Activated CD4-positive, alpha-beta T cell treated with anti-CD3 and anti-CD28 coated beads, Interleukin-2, amount 10 ng/mL, durations not matched to agents 24 days and 14 days (primary cell): Measurements from ENCODE around the gene GON7. TPM values are rescaled to one million over a fixed set of nuclear protein-coding genes. Genes with fewer than 3 reads are reported as not detected.
"Not testable (repeated sequence)": the region's sequence is repeated elsewhere in the genome, so short reads cannot be mapped to it uniquely, and the experiment has no call there.

Source experiments
- DNase-seq: peaks from one replicate; pipeline ENCODE4 v3.0.0; 2022
- H3K27ac Mint-ChIP-seq: one replicate; pipeline ENCODE4 v1.8.0; 2022; ENCODE audit warnings: mild to moderate bottlenecking, mixed read lengths
- H3K27me3 Mint-ChIP-seq: one replicate; pipeline ENCODE4 v1.8.0; 2022; ENCODE audit warnings: mixed read lengths
- H3K36me3 Mint-ChIP-seq: one replicate; pipeline ENCODE4 v1.8.0; 2022; ENCODE audit warnings: low read depth, mild to moderate bottlenecking, mixed read lengths
- H3K4me1 Mint-ChIP-seq: one replicate; pipeline ENCODE4 v1.8.0; 2021; ENCODE audit warnings: mixed read lengths
- H3K4me3 Mint-ChIP-seq: one replicate; pipeline ENCODE4 v1.8.0; 2022; ENCODE audit warnings: mild to moderate bottlenecking, moderate library complexity, mixed read lengths
- H3K9me3 Mint-ChIP-seq: one replicate; pipeline ENCODE4 v1.8.0; 2021; ENCODE audit warnings: mixed read lengths
- intact Hi-C: fragments of 100-400 bp; cut with micrococcal nuclease; formaldehyde crosslinking; loops from one replicate; pipeline ENCODE4 v1.15.1; 2023
- total RNA-seq: library from RNA; stranded (reverse); gene quantifications from 2 replicates; pipeline ENCODE4 v1.2.3, GENCODE V29; 2022

The GON7 gene, protein sequence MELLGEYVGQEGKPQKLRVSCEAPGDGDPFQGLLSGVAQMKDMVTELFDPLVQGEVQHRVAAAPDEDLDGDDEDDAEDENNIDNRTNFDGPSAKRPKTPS
- total RNA-seq, result 16.3 and 17.0 TPM in 2 replicates

DNA sequence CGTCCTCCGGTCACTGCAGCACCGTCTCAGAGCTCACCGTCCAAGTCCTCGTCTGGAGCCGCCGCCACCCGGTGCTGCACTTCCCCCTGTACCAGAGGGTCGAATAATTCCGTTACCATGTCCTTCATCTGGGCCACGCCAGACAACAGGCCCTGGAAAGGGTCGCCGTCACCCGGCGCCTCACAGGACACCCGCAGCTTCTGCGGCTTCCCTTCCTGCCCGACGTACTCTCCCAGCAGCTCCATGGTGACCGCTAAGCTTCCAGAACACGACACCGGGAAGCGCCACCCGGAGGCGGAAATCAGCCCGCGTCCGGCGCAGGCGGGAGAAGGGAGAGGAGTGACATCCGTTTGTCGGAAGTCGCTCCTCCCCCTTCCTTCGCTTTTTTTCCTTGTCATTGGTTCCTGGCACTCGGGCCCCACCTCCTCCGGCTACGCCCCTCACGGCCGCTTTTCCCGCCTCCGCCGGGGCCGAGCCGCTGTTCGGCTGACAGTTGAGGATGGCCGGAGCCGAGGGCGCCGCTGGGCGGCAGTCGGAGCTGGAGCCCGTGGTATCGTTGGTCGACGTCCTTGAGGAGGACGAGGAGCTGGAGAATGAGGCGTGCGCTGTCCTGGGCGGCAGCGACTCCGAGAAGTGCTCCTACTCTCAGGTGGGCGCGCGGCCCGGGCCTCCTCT is at the start of gene GON7, which contains the start of gene UBR7:
TSS of gene GON7 (minus strand) at position 273 of the 675 bp plus-strand sequence. CDS start at position 245, 28 bp downstream.
TSS of gene UBR7 (plus strand) at position 464 of the 675 bp plus-strand sequence. CDS start at position 500, 36 bp downstream.
- intact Hi-C loops, result loop anchor here (1.0 to 5.0 kb wide), 4 partner anchors 22 to 412 kb away; partner anchors contain the start of genes BTBD7, GOLGA5, ITPK1 and LYSET
- Mint-ChIP-seq H3K4me3 (peak within 1 kb of the TSS; percentile 74), H3K27ac (peak within 1 kb of the TSS; percentile 97), H3K27me3 (no peaks in the 10 kb centered on the region), H3K36me3 (peaks cover 15% of the 10 kb centered on the region), H3K4me1 (peaks cover 32% of the 10 kb centered on the region), H3K9me3 (no peaks in the 10 kb centered on the region)
- peak; percentile 98 for DNase-seq

DNA sequence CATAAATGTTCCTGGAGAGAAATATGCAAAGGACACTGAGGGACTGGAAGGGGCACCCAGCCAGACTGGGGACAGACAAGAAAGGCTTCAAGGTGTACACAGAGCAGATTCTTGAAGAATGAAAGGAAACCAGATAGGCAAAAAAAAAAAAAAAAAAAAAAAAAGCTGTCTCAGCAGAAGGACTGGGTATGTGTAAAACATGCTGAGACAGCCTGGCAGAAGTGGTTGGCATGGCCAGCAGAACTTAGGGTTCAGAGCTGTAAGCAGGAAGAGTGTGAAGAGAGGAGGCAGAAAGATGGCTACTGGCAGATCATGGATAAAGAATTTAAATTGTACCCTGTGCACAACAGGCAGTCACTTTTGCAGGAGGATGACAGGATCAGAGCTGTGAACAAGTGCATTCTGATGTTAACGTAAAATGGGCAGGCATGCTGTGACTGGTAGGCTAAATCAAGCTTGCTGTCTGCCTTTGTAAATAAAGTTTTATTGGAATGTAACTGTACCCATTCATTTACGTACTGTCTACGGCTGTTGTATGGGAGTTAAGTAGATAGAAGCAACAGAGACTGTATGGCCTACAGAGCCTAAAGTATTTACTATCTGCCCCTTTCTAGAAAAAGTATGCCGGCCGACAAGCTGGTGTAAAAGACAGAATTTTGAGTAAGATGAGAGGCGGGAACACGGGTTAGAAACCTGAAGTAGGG is 42.4 kb upstream of the GON7 start:
- intact Hi-C loops, result no loop called here
- no peak for DNase-seq
- Mint-ChIP-seq H3K27ac (no peak overlapping the region), H3K4me3 (no peak overlapping the region), H3K9me3 (no peaks in the 10 kb centered on the region), H3K4me1 (peaks cover 10% of the 10 kb centered on the region), H3K27me3 (no peaks in the 10 kb centered on the region), H3K36me3 (peaks cover 32% of the 10 kb centered on the region)

DNA sequence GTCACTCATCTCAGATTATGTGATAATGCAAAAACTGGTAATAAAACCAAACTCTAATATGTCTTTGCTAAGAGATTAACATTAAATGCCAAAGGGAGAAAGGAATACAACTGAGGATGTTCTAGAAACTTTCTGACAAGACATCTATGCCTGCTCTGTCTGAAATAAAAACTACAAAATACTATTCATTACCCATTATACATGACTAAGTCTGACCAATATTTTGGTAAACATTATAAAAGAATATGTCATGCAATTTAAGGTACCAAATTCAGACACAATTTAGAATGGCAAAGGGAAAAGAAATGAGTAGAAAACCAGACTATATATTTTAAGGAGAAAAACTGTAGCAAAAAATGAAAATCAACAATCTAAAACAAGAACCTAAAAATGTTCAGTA is 39.7 kb upstream of the GON7 start:
- intact Hi-C loops, result no loop called here
- Mint-ChIP-seq H3K36me3 (peaks cover 43% of the 10 kb centered on the region), H3K27me3 (no peaks in the 10 kb centered on the region)

DNA sequence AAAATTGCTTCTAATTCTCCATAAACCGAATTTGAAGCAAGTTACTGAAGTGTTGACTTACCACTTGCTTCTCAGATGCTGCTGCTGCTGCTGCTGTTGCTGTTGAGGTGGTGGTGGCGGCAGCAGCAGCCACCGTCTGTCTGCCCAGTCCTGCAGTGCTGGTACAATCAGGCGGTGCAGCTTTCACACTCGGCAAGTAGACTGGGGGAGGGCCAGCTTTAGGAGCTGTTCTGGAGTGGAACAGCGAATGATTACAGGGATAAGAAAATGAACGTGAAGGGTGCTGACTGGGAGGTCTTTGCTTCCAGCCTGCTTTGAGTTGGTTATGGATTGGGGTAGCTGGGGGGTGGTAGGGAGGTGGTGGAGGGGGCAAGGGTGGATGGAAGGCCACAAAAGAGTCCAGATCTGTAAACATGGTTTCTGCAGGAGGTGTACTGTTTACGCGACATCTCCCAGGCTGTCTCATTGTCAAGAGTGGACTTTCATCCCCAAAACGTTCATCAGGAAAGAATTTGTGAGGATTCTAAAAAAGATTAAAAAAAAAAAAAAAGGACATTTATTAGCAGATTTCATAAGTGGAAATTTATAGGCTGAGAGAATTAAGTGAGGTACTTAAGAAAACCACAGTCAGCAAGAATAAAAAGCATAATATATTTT is 39.0 kb upstream of the GON7 start:
- Mint-ChIP-seq H3K4me1 (peaks cover 10% of the 10 kb centered on the region), H3K27ac (no peak overlapping the region), H3K27me3 (no peaks in the 10 kb centered on the region), H3K36me3 (peaks cover 43% of the 10 kb centered on the region), H3K9me3 (no peaks in the 10 kb centered on the region), H3K4me3 (no peak overlapping the region)
- intact Hi-C loops, result no loop called here
- DNase-seq, result no peak

More for the DNA sequence above, 39.7 kb upstream of the GON7 start:
- Mint-ChIP-seq H3K9me3 (no peaks in the 10 kb centered on the region), H3K27ac (no peak overlapping the region), H3K4me3 (no peak overlapping the region), H3K4me1 (peaks cover 10% of the 10 kb centered on the region)
- no peak for DNase-seq

DNA sequence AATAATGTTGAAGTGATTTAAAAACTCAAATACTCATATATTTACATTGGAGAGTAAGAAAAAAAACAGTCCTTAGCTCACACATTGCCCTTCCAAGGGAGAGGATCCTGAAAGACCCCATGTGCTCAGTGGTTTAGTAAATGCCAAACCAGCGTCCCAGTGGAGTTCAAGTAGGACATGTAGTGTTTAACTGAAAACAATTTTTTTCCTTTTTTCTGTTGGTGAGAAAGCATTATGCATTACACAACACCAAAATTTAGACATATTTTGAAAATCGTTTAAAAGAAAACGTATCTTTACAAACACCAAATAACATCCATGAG is 33.8 kb upstream of the GON7 start:
- H3K27ac Mint-ChIP-seq, result no peak overlapping the region
- H3K27me3 Mint-ChIP-seq, result no peaks in the 10 kb centered on the region
- intact Hi-C loops, result no loop called here

DNA sequence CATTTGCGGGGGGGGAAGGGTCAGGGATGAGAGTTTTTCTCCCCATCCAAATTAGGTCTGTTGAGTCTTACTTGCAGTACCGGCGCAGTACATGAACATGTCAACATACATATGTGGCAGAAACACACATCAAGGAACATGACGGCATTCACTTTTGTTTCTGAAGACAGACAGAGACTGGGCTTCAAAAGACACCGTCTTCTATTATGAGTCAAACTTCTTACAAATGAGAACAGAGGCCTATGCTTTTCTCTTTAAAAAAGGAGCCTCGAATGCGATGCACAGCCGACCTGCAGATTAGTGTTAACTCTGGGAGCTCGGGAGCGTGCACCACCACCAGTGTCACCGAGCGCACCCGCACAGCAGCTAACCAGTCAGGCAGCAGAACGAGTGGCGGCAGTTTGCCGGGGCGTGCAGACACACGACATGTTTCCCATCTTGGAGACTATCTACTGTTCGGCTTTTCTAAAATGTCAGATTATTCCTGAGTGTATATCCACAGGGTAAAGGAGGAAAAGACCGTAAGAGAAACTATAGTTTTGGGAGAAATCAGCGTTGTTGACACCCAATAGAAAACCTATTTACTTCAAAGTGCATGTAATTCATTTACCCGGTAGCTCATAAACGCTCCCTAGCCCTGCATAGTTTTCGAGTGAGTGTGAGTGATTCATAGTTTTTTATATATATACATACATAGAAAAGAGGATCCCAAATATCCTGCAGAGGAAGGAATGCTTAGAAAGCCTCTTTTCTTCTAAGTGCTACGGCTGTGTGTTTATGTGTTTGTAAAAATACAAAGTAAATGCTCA is 33.2 kb upstream of the GON7 start:
- H3K36me3 Mint-ChIP-seq, result peaks cover 20% of the 10 kb centered on the region
- no peaks in the 10 kb centered on the region for H3K4me1 Mint-ChIP-seq
- DNase-seq, result no peak
- H3K27ac Mint-ChIP-seq, result no peak overlapping the region
- peaks cover 2% of the 10 kb centered on the region for H3K27me3 Mint-ChIP-seq
- H3K4me3 Mint-ChIP-seq, result no peak overlapping the region
- intact Hi-C loops, result no loop called here
- H3K9me3 Mint-ChIP-seq, result no peaks in the 10 kb centered on the region

More for the DNA sequence above, 33.8 kb upstream of the GON7 start:
- Mint-ChIP-seq H3K4me1 (no peaks in the 10 kb centered on the region), H3K9me3 (no peaks in the 10 kb centered on the region), H3K4me3 (no peak overlapping the region), H3K36me3 (peaks cover 26% of the 10 kb centered on the region)
- DNase-seq, result no peak

DNA sequence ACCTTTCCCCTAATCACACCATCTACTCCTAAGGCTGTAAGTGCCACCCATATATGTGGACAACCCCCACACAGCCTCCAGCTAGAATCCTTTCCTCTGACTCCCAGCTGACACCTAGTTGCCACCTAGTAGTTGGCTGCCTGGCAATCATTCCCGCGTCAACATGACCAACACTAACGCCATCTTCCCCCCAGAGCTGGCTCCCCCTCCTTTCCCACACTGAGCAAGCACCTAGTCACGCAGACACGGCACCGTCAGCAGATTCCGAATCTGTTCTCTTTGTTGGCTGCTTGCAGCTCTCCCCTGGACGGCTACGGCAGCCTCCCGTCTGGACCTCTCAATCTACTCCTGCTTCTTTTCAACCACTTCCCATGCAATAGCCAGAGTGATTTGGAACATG is 27.9 kb upstream of the GON7 start:
- Mint-ChIP-seq H3K36me3 (peaks cover 1% of the 10 kb centered on the region), H3K4me3 (no peak overlapping the region), H3K9me3 (no peaks in the 10 kb centered on the region), H3K27ac (no peak overlapping the region), H3K4me1 (peaks cover 5% of the 10 kb centered on the region), H3K27me3 (peaks cover 18% of the 10 kb centered on the region)
- intact Hi-C loops, result no loop called here
- DNase-seq, result no peak

DNA sequence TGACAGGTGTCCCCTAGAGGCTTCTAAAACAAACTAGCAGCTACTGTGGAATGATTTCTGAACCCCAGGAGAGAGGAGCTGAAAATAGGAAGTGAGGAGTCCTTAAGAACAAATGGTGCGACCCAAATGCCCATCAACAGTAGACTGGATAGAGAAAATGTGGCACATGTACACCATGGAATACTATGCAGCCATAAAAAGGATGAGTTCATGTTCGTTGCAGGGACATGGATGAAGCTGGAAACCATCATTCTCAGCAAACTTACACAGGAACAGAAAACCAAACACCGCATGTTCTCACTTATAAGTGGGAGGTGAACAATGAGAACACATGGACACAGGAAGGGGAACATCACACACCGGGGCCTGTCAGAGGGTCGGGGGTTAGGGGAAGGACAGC is 26.2 kb upstream of the GON7 start:
- H3K36me3 Mint-ChIP-seq, H3K27ac Mint-ChIP-seq, H3K4me1 Mint-ChIP-seq, intact Hi-C loops, H3K4me3 Mint-ChIP-seq, DNase-seq, H3K9me3 Mint-ChIP-seq: not testable (repeated sequence)
- H3K27me3 Mint-ChIP-seq, result peaks cover 18% of the 10 kb centered on the region

DNA sequence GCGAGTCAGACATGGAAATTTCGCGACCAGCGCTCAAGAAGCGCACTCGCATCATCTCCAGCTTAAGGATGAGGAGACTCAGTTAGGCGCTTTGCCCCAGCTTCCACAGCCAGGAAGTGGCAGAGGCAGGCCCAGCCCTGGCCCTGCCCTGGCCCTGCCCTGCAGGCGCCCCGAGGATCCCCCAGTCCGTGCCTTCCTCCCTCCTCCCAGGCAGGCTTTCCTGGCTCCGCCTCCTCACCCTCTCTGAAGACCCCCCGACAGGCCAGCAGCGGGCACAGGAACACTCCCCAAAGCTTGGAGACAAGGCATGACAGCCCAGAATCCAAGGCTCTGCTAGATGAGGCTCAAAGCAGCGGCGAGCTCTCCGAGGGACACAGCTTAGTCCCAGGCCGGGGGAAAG is 25.3 kb upstream of the GON7 start:
- H3K4me3 Mint-ChIP-seq, result no peak overlapping the region
- intact Hi-C loops, result no loop called here
- H3K27me3 Mint-ChIP-seq, result peaks cover 18% of the 10 kb centered on the region
- H3K9me3 Mint-ChIP-seq, result no peaks in the 10 kb centered on the region
- no peak overlapping the region for H3K27ac Mint-ChIP-seq
- peaks cover 11% of the 10 kb centered on the region for H3K36me3 Mint-ChIP-seq
- DNase-seq, result no peak
- H3K4me1 Mint-ChIP-seq, result peaks cover 5% of the 10 kb centered on the region

DNA sequence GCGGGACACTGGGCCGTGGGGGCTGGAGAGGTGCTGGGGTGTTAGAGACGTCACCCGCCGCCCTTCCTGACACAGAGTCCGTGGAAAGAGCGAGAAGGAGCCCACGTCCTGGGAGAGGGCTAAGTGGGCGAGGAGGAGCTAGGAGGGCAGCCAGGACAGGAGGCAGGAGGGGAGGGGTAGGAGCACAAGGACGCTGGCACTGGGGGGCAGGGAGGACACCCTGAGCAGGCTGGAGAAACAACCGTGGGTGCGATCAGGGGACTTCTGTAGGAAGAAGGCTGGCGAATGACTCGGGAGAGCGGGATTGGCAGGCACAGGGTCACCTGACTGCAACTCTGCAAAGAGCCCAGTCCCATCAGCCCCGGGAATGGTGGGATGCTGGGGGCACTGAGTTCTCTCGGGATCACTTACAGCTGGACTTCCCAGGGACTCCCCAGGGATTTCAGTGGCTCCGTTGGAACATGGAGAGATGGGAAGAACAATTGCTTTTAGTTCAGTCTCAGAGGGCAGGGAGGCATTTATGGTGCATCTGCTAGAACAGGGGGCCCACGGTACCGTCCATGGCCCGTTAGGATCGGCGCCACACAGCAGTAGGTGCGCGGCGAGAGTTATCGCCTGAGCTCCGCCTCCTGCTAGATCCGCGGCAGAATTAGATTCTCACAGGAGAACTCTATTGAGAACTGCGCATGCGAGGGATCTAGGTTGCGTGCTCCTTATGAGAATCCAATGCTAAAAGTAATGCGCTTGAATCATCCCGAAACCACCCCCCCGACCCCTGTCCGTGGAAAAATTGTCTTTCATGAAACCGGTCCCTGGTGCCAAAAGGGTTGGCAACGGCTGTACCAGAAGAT is 24.5 kb upstream of the GON7 start:
- H3K9me3 Mint-ChIP-seq, result no peaks in the 10 kb centered on the region
- peaks cover 5% of the 10 kb centered on the region for H3K4me1 Mint-ChIP-seq
- no peak for DNase-seq
- H3K27ac Mint-ChIP-seq, result no peak overlapping the region
- peaks cover 14% of the 10 kb centered on the region for H3K36me3 Mint-ChIP-seq
- peaks cover 18% of the 10 kb centered on the region for H3K27me3 Mint-ChIP-seq
- intact Hi-C loops, result no loop called here
- peak overlapping the region; percentile 72 for H3K4me3 Mint-ChIP-seq

DNA sequence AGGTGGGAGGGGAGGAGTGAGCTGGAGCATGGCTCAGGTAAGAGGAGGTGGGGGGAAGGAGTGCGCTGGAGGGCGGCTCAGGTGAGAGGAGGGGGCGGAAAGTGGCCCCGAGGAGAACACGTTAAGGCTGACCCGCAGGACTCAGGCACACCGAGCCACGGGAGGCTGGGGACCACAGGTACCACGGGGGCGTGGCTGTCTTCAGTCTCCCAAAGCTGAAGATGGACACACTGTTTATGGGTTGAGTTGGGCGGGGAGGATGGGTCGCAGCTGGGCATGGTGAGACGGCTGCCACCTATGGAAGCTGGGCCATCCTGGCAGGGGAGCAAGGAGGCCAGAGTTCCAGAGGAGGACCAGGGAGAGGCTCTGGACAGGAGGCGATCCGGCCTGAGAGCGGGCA is 23.7 kb upstream of the GON7 start:
- intact Hi-C loops, result no loop called here
- Mint-ChIP-seq H3K36me3 (peaks cover 20% of the 10 kb centered on the region), H3K27ac (no peak overlapping the region), H3K4me3 (peak overlapping the region; percentile 72), H3K27me3 (peaks cover 18% of the 10 kb centered on the region), H3K4me1 (peaks cover 5% of the 10 kb centered on the region), H3K9me3 (no peaks in the 10 kb centered on the region)
- no peak for DNase-seq

DNA sequence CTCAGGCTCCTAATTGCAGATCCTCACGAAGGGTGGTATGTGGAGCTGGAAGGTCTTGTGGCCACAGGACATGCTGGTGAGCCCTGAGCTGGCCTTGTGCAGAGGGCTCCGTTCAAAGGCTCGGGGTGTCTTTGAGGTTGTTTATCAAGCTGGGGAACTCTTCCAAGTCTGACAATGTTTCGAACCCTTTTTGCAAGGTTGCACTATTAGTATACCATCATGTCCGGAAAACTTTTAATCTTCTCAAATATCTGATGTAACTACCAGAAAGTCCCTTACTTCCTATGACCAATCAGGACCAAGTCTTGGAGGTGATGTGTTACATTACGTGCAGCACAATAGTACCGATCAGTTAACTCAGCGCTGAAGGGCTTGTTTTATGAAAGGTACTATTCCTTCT is 21.7 kb upstream of the GON7 start:
- no peak overlapping the region for H3K4me3 Mint-ChIP-seq
- DNase-seq, result no peak
- H3K4me1 Mint-ChIP-seq, result peaks cover 5% of the 10 kb centered on the region
- H3K9me3 Mint-ChIP-seq, result no peaks in the 10 kb centered on the region
- peaks cover 8% of the 10 kb centered on the region for H3K27me3 Mint-ChIP-seq
- H3K36me3 Mint-ChIP-seq, result peaks cover 28% of the 10 kb centered on the region
- intact Hi-C loops, result no loop called here
- H3K27ac Mint-ChIP-seq, result no peak overlapping the region

DNA sequence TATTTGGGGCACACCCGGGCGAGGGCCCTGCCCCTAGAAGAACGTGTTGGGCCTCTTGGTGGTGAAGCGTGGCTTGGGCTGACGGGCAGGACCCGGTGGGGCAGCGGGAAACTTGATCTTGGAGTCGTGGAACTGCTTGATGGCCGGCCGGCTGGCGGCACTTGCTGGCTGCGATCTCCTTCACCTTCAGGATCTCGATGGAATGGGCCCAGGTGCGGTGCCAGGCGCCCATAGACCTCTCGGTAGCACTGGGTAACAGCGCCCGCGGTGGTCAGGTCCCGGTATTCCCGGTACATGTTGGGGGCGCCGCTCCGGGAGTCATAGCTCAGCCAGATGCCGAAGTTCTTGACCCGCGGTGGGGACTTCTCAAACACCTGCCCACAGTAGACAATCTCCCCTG is 16.7 kb upstream of the GON7 start:
- no peak for DNase-seq
- Mint-ChIP-seq H3K27me3 (no peaks in the 10 kb centered on the region), H3K4me1 (no peaks in the 10 kb centered on the region)

More for the DNA sequence above, 16.7 kb upstream of the GON7 start:
- peaks cover 49% of the 10 kb centered on the region for H3K36me3 Mint-ChIP-seq
- intact Hi-C loops, result no loop called here
- H3K4me3 Mint-ChIP-seq, result no peak overlapping the region
- H3K27ac Mint-ChIP-seq, result no peak overlapping the region
- H3K9me3 Mint-ChIP-seq, result no peaks in the 10 kb centered on the region
